ENCODE measurements around the gene ZNF341. TPM values are rescaled to one million over a fixed set of nuclear protein-coding genes. Genes with fewer than 3 reads are reported as not detected.

Gene ZNF341
- total and polyA plus RNA-seq, 8 donors: 0.58 to 6.2 (median 1.9) TPM

GRCh38 chr20:33821270-33821836 lies 89.6 kb downstream of the ZNF341 start:
- intact Hi-C loops (cut with DNase I; ENCODE audit: low total_unique reads): no loop called here
- Histone ChIP-seq H3K27ac (no peak overlapping the region), H3K36me3 (peaks cover 0 to 9% (median 8%) of the 10 kb centered on the region in 4 donors), H3K4me3 (no peak overlapping the region), H3K4me1 (peaks cover 37 to 86% (median 70%) of the 10 kb centered on the region in 4 donors), H3K27me3 (no peaks in the 10 kb centered on the region), H3K9me3 (no peaks in the 10 kb centered on the region)
- 50 to 95% (median 68%) methylated on average over 4 of the region's 4 CpGs for WGBS, 5 donors
- DNase-seq: no peak
- no peak for TF ChIP-seq EP300 (IDR thresholded peaks at IDR 0.05)
- no peak for TF ChIP-seq POLR2A (IDR thresholded peaks at IDR 0.05)
- TF ChIP-seq POLR2AphosphoS5 (IDR thresholded peaks at IDR 0.05): no peak
- no peak for TF ChIP-seq CTCF (IDR thresholded peaks at IDR 0.05)

GRCh38 chr20:33822423-33822822 lies 90.6 kb downstream of the ZNF341 start:
- peaks cover 38 to 86% (median 71%) of the 10 kb centered on the region in 4 donors for H3K4me1 ChIP-seq
- DNase-seq: no peak
- intact Hi-C loops (cut with DNase I; ENCODE audit: low total_unique reads): no loop called here
- H3K4me3 ChIP-seq: no peak overlapping the region
- H3K36me3 ChIP-seq: peaks cover 0 to 9% (median 8%) of the 10 kb centered on the region in 4 donors
- TF ChIP-seq CTCF (IDR thresholded peaks at IDR 0.05): no peak
- TF ChIP-seq EP300 (IDR thresholded peaks at IDR 0.05): no peak
- no peak for TF ChIP-seq POLR2A (IDR thresholded peaks at IDR 0.05)
- no peak for TF ChIP-seq POLR2AphosphoS5 (IDR thresholded peaks at IDR 0.05)
- WGBS, 5 donors: 93 to 98% (median 95%) methylated on average over 5 of the region's 5 CpGs
- no peaks in the 10 kb centered on the region for H3K9me3 ChIP-seq
- H3K27me3 ChIP-seq: no peaks in the 10 kb centered on the region
- H3K27ac ChIP-seq: no peak overlapping the region

- H3K4me3 ChIP-seq: no peak overlapping the region
- no peak for DNase-seq
- peaks cover 38 to 86% (median 70%) of the 10 kb centered on the region in 4 donors for H3K4me1 ChIP-seq
- H3K27ac ChIP-seq: no peak overlapping the region
- H3K9me3 ChIP-seq: no peaks in the 10 kb centered on the region
- intact Hi-C loops (cut with DNase I; ENCODE audit: low total_unique reads): no loop called here
- TF ChIP-seq POLR2A (IDR thresholded peaks at IDR 0.05) (no peak), POLR2AphosphoS5 (IDR thresholded peaks at IDR 0.05) (no peak), CTCF (IDR thresholded peaks at IDR 0.05) (no peak), EP300 (IDR thresholded peaks at IDR 0.05) (no peak)
- H3K27me3 ChIP-seq: no peaks in the 10 kb centered on the region
- peaks cover 0 to 9% (median 8%) of the 10 kb centered on the region in 4 donors for H3K36me3 ChIP-seq
- WGBS, 5 donors: 92 to 97% (median 97%) methylated on average over 5 of the region's 5 CpGs
Observed at GRCh38 chr20:33822991-33823390, 91.2 kb downstream of the ZNF341 start.

GRCh38 chr20:33824852-33825251 lies 93.1 kb downstream of the ZNF341 start:
- Histone ChIP-seq H3K4me1 (peaks cover 51 to 86% (median 71%) of the 10 kb centered on the region in 4 donors), H3K36me3 (peaks cover 0 to 9% (median 8%) of the 10 kb centered on the region in 4 donors), H3K4me3 (no peak overlapping the region), H3K27me3 (no peaks in the 10 kb centered on the region), H3K9me3 (no peaks in the 10 kb centered on the region), H3K27ac (no peak overlapping the region)
- TF ChIP-seq CTCF (IDR thresholded peaks at IDR 0.05) (no peak), EP300 (IDR thresholded peaks at IDR 0.05) (no peak), POLR2AphosphoS5 (IDR thresholded peaks at IDR 0.05) (no peak), POLR2A (IDR thresholded peaks at IDR 0.05) (no peak)
- no peak for DNase-seq
- 85 to 97% (median 91%) methylated on average over 1 of the region's 1 CpG for WGBS, 5 donors
- intact Hi-C loops (cut with DNase I; ENCODE audit: low total_unique reads): no loop called here
